Muscle layer of colon (tissue), 2 donors: ENCODE data around the gene ZNF273.
"Not testable (repeated sequence)": the region's sequence is repeated elsewhere in the genome, so short reads cannot be mapped to it uniquely, and the experiment has no call there.

ENCODE experiments used
- H3K27ac ChIP-seq: one replicate; pipeline ENCODE4 v1.7.0; 2013; ENCODE audit warnings: low read depth, mild to moderate bottlenecking, low read length, moderate library complexity
- H3K27me3 ChIP-seq, 2 donors: one replicate each; pipeline ENCODE4 v1.7.0; 2013; ENCODE audit warnings: low read length in 2 of 2, mild to moderate bottlenecking in 2 of 2; ENCODE audit not compliant: insufficient read depth in 2 of 2, control insufficient read depth in 1 of 2
- H3K36me3 ChIP-seq: one replicate; pipeline ENCODE4 v1.7.0; 2013; ENCODE audit warnings: mild to moderate bottlenecking, low read length; ENCODE audit not compliant: insufficient read depth
- H3K4me1 ChIP-seq: one replicate; pipeline ENCODE4 v1.7.0; 2013; ENCODE audit warnings: mild to moderate bottlenecking, low read length; ENCODE audit not compliant: insufficient read depth
- H3K4me3 ChIP-seq, 2 donors: one replicate each; pipeline ENCODE4 v1.7.0; 2013; ENCODE audit warnings: low read length in 2 of 2, low read depth in 1 of 2, mild to moderate bottlenecking in 1 of 2, moderate library complexity in 1 of 2
- H3K9ac ChIP-seq: one replicate; pipeline ENCODE4 v1.7.0; 2013; ENCODE audit warnings: low read length
- H3K9me3 ChIP-seq: one replicate; pipeline ENCODE4 v1.7.0; 2013; ENCODE audit warnings: mild to moderate bottlenecking, low read length
- donor health status: abdominal sarcoma.
- donor health status: Adenocarcinoma of cecum.

The ZNF273 gene

DNA sequence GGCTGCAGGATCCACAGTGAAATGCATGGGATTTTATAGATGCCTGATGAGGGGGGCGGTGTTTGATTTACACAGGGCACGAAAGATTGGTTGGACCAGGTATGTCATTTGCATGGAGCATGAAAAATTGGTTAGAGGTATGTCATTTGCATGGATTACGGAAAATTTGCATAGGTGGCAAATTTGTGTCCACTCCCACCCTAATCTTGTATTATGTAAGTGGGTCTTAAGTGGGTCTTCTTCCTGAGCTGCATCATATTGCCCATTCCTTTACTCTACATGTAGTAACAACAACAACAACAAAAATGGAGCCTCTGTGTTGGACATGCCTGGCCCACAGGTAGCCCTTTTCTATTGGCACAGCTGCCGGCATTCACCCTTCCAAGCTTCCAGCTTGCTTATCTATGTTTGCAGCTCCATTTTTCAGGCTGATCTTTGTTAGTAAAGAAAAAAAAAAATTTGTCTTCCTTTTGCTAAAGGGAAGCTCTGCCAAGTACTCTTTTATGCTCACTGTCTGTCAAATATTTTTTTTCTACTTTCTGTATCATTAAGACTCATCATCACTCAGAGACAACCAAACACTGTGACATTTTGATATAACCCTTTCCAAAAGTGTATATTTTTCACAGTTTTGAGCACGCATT lies 10.3 kb upstream of the ZNF273 start:
- peaks cover 34% of the 10 kb centered on the region for H3K4me1 ChIP-seq
- no peak overlapping the region for H3K9ac ChIP-seq
- H3K9me3 ChIP-seq: no peaks in the 10 kb centered on the region
- no peaks in the 10 kb centered on the region for H3K27me3 ChIP-seq
- H3K36me3 ChIP-seq: no peaks in the 10 kb centered on the region
- no peak overlapping the region for H3K27ac ChIP-seq
- no peak overlapping the region for H3K4me3 ChIP-seq

- Histone ChIP-seq H3K9ac (no peak overlapping the region), H3K4me3 (no peak overlapping the region)
Measured at GRCh38 chr7:64893401-64893800, 9.7 kb upstream of the ZNF273 start.

GRCh38 chr7:64902461-64902805 lies 640 bp upstream of the ZNF273 start:
- H3K4me1 ChIP-seq, H3K27me3 ChIP-seq, H3K9ac ChIP-seq, H3K9me3 ChIP-seq, H3K36me3 ChIP-seq, H3K27ac ChIP-seq: not testable (repeated sequence)
- peak overlapping the region in 1 of 2 donors; percentile 78 for H3K4me3 ChIP-seq

More at GRCh38 chr7:64893401-64893800, 9.7 kb upstream of the ZNF273 start:
- no peaks in the 10 kb centered on the region for H3K9me3 ChIP-seq
- H3K27ac ChIP-seq: no peak overlapping the region
- H3K36me3 ChIP-seq: no peaks in the 10 kb centered on the region
- no peaks in the 10 kb centered on the region for H3K27me3 ChIP-seq
- peaks cover 28% of the 10 kb centered on the region for H3K4me1 ChIP-seq

DNA sequence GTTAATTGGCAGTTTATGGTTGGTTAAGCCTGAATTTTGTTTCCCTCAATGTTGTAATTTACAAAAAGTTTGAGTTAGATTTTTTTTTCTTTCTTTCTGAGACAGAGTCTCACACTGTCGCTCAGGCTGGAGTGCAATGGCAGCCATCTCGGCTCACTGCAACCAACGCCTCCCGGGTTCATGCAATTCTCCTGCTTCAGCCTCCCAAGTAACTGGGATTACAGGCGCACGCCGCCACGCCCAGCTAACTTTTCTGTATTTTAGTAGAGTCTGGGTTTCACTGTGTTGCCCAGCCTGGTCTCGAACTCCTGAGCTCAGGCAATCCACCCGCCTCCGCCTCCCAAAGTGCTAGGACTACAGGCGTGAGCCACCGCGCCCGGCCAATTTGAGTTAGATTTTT lies 935 bp downstream of the ZNF273 start:
- H3K9ac ChIP-seq: peak overlapping the region; percentile 50
- no peaks in the 10 kb centered on the region for H3K4me1 ChIP-seq
- H3K4me3 ChIP-seq: peak overlapping the region; percentile 59 to 78
- no peaks in the 10 kb centered on the region for H3K27me3 ChIP-seq
- H3K27ac ChIP-seq: no peak overlapping the region
- H3K9me3 ChIP-seq: no peaks in the 10 kb centered on the region
- H3K36me3 ChIP-seq: no peaks in the 10 kb centered on the region

DNA sequence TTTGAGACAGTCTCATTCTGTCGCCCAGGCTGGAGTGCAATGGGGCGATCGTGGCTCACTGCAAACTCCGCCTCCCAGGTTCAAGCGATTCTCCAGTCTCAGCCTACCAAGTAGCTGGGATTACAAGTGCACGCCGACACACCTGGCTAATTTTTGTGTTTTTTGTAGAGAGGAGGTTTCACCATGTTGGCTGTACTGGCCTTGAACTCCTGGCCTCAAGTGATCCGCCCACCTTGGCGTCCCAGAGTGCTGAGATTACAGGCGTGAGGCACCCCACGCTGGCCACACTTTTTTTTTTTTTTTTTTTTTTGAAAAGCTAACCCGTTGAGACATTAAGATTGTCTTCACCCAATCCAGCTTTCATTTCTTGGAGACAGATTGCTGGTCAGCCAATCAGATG lies 2.1 kb downstream of the ZNF273 start:
- Histone ChIP-seq H3K36me3 (no peaks in the 10 kb centered on the region), H3K9ac (no peak overlapping the region), H3K27ac (no peak overlapping the region), H3K9me3 (no peaks in the 10 kb centered on the region), H3K27me3 (no peaks in the 10 kb centered on the region), H3K4me1 (no peaks in the 10 kb centered on the region), H3K4me3 (no peak overlapping the region)

- Histone ChIP-seq H3K4me1 (no peaks in the 10 kb centered on the region), H3K9ac (no peak overlapping the region), H3K9me3 (no peaks in the 10 kb centered on the region), H3K27me3 (no peaks in the 10 kb centered on the region), H3K36me3 (no peaks in the 10 kb centered on the region), H3K27ac (no peak overlapping the region), H3K4me3 (no peak overlapping the region)
Measured at GRCh38 chr7:64905547-64905946, 2.5 kb downstream of the ZNF273 start.

GRCh38 chr7:64907641-64908326 lies 4.7 kb downstream of the ZNF273 start:
- H3K9ac ChIP-seq: no peak overlapping the region
- H3K27ac ChIP-seq: no peak overlapping the region
- no peak overlapping the region for H3K4me3 ChIP-seq
- H3K36me3 ChIP-seq: no peaks in the 10 kb centered on the region
- H3K9me3 ChIP-seq: no peaks in the 10 kb centered on the region
- no peaks in the 10 kb centered on the region for H3K27me3 ChIP-seq
- no peaks in the 10 kb centered on the region for H3K4me1 ChIP-seq

DNA sequence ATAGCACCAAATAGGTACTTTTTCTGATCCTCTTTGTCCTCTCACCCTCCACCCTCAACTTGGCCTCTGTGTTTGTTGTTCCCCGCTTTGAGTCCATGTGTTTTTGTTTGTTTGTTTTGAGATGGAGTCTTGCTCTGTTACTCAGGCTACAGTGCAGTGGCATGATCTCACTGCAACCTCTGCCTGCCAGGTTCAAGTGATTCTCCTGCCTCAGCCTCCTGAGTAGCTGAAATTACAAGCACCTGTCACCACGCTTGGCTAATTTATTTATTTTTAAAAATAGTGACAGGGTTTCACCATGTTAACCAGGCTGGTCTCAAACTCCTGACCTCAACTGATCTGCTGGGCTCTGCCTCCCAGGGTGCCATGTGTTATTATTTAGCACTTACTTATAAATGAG lies 5.3 kb downstream of the ZNF273 start:
- Histone ChIP-seq H3K9me3 (no peaks in the 10 kb centered on the region), H3K36me3 (no peaks in the 10 kb centered on the region), H3K4me1 (peaks cover 3% of the 10 kb centered on the region), H3K9ac (no peak overlapping the region), H3K4me3 (no peak overlapping the region), H3K27ac (no peak overlapping the region), H3K27me3 (no peaks in the 10 kb centered on the region)

DNA sequence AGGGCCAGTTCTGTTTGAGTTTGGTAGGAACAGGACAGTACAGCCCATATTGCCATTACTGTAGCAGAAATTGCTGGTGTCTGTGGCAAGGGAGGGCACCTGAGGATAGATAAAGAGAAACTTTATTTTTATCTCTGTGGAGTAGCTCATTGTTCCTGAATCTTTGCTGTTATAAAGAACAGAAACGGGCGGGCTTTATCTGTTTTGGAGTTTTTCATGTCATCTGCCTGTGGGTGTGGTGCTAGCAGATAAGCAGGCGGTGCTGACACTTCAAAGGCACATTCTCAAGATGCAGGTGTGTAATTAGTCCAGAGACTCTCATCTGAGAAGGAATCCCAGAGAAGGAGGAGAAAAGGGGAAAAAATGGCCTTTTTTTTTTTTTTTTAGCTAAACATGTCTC lies 11.5 kb downstream of the ZNF273 start:
- H3K9ac ChIP-seq: no peak overlapping the region
- no peaks in the 10 kb centered on the region for H3K9me3 ChIP-seq
- peaks cover 6% of the 10 kb centered on the region for H3K4me1 ChIP-seq
- H3K27me3 ChIP-seq: no peaks in the 10 kb centered on the region
- peak overlapping the region in 1 of 2 donors; percentile 1 for H3K4me3 ChIP-seq
- no peaks in the 10 kb centered on the region for H3K36me3 ChIP-seq
- H3K27ac ChIP-seq: no peak overlapping the region

DNA sequence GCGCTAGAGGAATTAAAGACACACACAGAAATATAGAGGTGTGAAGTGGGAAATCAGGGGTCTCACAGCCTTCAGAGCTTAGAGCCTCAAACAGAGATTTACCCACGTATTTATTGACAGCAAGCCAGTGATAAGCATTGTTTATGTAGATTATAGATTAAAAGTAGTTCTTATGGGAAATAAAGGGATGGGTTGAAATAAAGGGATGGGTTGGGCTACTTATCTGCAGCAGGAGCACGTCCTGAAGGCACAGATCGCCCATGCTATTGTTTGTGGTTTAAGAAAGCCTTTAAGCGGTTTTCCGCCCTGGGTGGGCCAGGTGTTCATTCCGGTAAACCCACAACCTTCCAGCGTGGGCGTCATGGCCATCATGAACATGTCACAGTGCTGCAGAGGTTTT lies 12.2 kb downstream of the ZNF273 start:
- not testable (repeated sequence) for H3K9ac ChIP-seq, H3K27me3 ChIP-seq, H3K27ac ChIP-seq, H3K36me3 ChIP-seq, H3K9me3 ChIP-seq, H3K4me1 ChIP-seq
- H3K4me3 ChIP-seq: peak overlapping the region in 1 of 2 donors; percentile 1

DNA sequence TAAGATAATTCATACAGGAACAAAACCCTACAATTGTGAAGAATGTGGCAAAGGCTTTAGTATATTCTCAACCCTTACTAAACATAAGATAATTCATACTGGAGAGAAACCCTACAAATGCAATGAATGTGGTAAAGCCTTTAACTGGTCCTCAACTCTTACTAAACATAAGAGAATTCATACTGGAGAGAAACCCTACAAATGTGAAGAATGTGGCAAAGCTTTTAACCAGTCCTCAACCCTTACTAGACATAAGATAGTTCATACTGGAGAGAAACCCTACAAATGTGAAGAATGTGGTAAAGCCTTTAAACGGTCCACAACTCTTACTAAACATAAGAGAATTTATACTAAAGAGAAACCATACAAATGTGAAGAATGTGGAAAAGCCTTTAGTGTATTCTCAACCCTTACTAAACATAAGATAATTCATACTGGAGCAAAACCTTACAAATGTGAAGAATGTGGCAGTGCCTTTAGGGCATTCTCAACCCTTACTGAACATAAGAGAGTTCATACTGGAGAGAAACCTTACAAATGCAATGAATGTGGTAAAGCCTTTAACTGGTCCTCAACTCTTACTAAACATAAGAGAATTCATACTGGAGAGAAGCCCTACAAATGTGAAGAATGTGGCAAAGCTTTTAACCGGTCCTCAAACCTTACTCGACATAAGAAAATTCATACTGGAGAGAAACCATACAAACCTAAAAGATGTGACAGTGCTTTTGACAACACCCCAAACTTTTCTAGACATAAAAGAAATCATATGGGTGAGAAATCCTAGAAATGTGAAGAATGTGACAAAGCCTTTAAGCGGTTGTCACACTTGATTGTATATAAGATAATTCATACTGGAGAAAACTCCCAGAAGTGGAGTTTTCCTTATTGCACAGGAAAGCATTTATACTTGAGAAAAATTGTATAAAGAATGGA lies 25.4 kb downstream of the ZNF273 start:
- H3K36me3 ChIP-seq, H3K4me1 ChIP-seq, H3K9ac ChIP-seq, H3K9me3 ChIP-seq, H3K27ac ChIP-seq, H3K27me3 ChIP-seq, H3K4me3 ChIP-seq: not testable (repeated sequence)
